Transverse colon (tissue), 4 donors: ENCODE measurements around the gene MYCBP2. TPM values are rescaled to one million over a fixed set of nuclear protein-coding genes. Genes with fewer than 3 reads are reported as not detected.

ENCODE experiments used
- DNase-seq: peaks from one replicate; pipeline ENCODE4 v3.0.0-alpha.2; 2019
- H3K27ac ChIP-seq, 4 donors: fragments of 200-600 bp; sonication (generic); 2 replicates each; pipeline ENCODE4 v1.5.1; 2016 to 2018; ENCODE audit warnings: inconsistent platforms in 4 of 4
- H3K27me3 ChIP-seq: fragments of 200-600 bp; sonication (generic); 2 replicates; pipeline ENCODE4 v1.5.1; 2017; ENCODE audit warnings: inconsistent platforms
- H3K36me3 ChIP-seq, 4 donors: fragments of 200-600 bp; sonication (generic); 2 replicates each; pipeline ENCODE4 v1.5.1; 2017 to 2019; ENCODE audit warnings: inconsistent platforms in 4 of 4
- H3K4me1 ChIP-seq, 4 donors: fragments of 200-600 bp; sonication (generic); 2 replicates each; pipeline ENCODE4 v1.5.1; 2017 to 2020; ENCODE audit warnings: inconsistent platforms in 4 of 4
- H3K4me3 ChIP-seq, 4 donors: fragments of 200-600 bp; sonication (generic); 1 replicate in 1 of 4; 2 replicates in 3 of 4; pipeline versions ENCODE4 v1.5.1 to v1.6.1; 2017 to 2019; ENCODE audit warnings: inconsistent platforms in 4 of 4
- H3K9me3 ChIP-seq, 2 donors: fragments of 200-600 bp; sonication (generic); 2 replicates each; pipeline ENCODE4 v1.5.1; 2017 to 2019; ENCODE audit warnings: inconsistent platforms in 2 of 2
- EP300 ChIP-seq: sonication (generic); formaldehyde crosslinking; IDR thresholded peaks from one replicate; pipeline ENCODE4 v1.6.1; 2017; ENCODE audit warnings: antibody characterized with exemption, low read depth
- POLR2A ChIP-seq: fragments of 450-650 bp; IDR thresholded peaks from one replicate; pipeline ENCODE4 v1.6.1; 2016; ENCODE audit warnings: antibody characterized with exemption, mild to moderate bottlenecking, moderate library complexity
- POLR2AphosphoS5 ChIP-seq, 3 donors: sonication (generic); formaldehyde crosslinking; IDR thresholded peaks; one replicate each; pipeline ENCODE4 v1.6.1; 2016; ENCODE audit warnings: antibody characterized with exemption in 3 of 3
- WGBS, 2 donors: methylation state at CpG; one replicate each; pipeline ENCODE4 v1.1.5; 2018; ENCODE audit warnings: low coverage in 1 of 2; 5-methylcytosine and 5-hydroxymethylcytosine counted together
- in situ Hi-C, 4 donors: fragments of 200-750 bp; cut with MboI; loops; one replicate each; pipeline versions ENCODE4 v1.15.0 to v1.15.1; 2017; ENCODE audit warnings: low sequenced_read_pairs in 3 of 4, low pct_ligation_motif_present in 1 of 4, low pct_unique_long_range_greater_than_20kb in 1 of 4
- intact Hi-C: fragments of 100-400 bp; cut with DNase I; formaldehyde crosslinking; loops from one replicate; pipeline ENCODE4 v1.15.1; 2023; ENCODE audit warnings: low total_unique reads
- total RNA-seq, 4 donors: library from RNA; depleted of rRNA; stranded (reverse); fragments of >200 nt; gene quantifications; one replicate each; pipeline ENCODE4 v1.1.0, GENCODE V29; 2016
- TF ChIP-seq, protein P1 (sequence below), 5 experiments: fragments of 200-600 bp in 3 of 5; fragments of 450-650 bp in 2 of 5; sonication (generic) in 3 of 5; IDR thresholded peaks; 1 replicate in 2 of 5; 2 replicates in 3 of 5; pipeline ENCODE4 v1.5.1; 2016 to 2017; ENCODE audit warnings: antibody characterized with exemption in 5 of 5, inconsistent platforms in 3 of 5, mild to moderate bottlenecking in 2 of 5, moderate library complexity in 1 of 5

Gene MYCBP2
- total RNA-seq, 4 donors from 2014 or later, result 41.0 to 95.0 (median 48.3) TPM

DNA sequence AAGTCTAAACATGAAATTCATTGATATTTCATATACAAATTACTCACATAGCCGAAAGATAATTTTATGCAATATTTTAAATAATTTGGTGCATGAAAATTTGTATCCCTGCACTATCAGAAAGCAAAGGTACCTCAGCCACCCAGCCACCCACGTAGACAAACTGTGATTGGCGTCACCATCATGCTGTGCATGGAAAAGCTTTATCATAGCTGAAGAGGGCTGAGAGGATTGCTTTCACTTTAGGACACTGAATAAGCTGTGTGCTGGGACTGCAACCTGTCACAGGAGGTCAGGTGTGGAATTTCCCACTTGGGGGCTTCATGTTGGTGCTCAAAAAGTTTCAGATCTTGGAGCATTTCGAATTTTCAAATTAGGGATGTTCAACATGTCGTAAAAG, 96.3 kb downstream of the MYCBP2 start:
- DNase-seq, result no peak
- TF ChIP-seq, protein P1, sequence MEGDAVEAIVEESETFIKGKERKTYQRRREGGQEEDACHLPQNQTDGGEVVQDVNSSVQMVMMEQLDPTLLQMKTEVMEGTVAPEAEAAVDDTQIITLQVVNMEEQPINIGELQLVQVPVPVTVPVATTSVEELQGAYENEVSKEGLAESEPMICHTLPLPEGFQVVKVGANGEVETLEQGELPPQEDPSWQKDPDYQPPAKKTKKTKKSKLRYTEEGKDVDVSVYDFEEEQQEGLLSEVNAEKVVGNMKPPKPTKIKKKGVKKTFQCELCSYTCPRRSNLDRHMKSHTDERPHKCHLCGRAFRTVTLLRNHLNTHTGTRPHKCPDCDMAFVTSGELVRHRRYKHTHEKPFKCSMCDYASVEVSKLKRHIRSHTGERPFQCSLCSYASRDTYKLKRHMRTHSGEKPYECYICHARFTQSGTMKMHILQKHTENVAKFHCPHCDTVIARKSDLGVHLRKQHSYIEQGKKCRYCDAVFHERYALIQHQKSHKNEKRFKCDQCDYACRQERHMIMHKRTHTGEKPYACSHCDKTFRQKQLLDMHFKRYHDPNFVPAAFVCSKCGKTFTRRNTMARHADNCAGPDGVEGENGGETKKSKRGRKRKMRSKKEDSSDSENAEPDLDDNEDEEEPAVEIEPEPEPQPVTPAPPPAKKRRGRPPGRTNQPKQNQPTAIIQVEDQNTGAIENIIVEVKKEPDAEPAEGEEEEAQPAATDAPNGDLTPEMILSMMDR (IDR thresholded peaks at IDR 0.05), result no peak
- no peak for TF ChIP-seq POLR2AphosphoS5 (IDR thresholded peaks at IDR 0.05)
- TF ChIP-seq POLR2A, result no peak
- no peak for TF ChIP-seq EP300
- Histone ChIP-seq H3K4me1 (no peaks in the 10 kb centered on the region), H3K27ac (no peak overlapping the region), H3K9me3 (no peaks in the 10 kb centered on the region), H3K4me3 (no peak overlapping the region), H3K36me3 (no peaks in the 10 kb centered on the region), H3K27me3 (no peaks in the 10 kb centered on the region)
- 91 to 98% methylated on average over 5 of the region's 5 CpGs for WGBS, 2 donors
- in situ Hi-C loops, result no loop called here
- intact Hi-C loops, result no loop called here

DNA sequence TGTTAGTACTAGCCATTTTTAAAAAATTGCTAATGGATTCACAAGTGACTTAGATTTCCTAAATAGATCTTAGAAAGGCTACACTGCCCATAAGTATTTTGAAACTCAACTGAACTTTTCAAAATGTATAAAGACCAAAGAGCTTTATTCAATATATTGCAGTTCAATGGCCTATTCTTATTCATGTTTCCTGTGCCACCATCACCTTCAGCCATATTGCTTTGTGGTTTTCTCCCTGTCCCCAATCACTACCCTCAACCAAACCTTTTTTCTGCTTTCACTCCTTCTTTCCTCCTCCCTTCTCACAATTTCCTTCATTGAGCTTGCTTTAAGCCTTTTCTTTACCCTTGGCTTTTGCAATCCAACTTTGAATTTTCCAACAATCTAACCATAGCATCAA, 100.9 kb downstream of the MYCBP2 start:
- in situ Hi-C loops, result no loop called here
- H3K4me3 ChIP-seq, result no peak overlapping the region
- H3K36me3 ChIP-seq, result peaks cover 0 to 10% (median 3%) of the 10 kb centered on the region in 4 donors
- TF ChIP-seq, protein P1 (IDR thresholded peaks at IDR 0.05), result no peak
- TF ChIP-seq POLR2A (no peak), POLR2AphosphoS5 (IDR thresholded peaks at IDR 0.05) (no peak)
- H3K4me1 ChIP-seq, result no peaks in the 10 kb centered on the region
- intact Hi-C loops, result no loop called here
- no peak overlapping the region for H3K27ac ChIP-seq
- H3K9me3 ChIP-seq, result no peaks in the 10 kb centered on the region
- no peak for DNase-seq
- H3K27me3 ChIP-seq, result no peaks in the 10 kb centered on the region

DNA sequence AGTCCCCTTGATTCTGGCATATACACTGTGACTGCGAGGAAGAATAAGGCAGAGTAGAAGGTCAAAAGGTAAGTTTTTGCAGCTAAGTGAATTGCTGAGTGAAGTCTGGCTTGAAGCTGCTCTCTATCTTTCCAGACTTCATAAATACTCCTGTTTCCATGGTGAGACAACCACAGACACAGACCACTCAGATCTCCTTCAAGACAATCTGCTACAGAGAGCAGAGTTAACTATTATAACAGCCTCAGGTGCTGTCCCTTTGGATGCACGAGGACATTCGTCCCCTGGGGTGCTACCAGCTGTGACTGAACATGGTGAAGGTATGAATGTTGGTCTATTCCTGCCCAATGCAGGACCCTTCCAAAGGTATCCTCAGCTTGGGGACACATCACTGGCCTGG, 104.0 kb downstream of the MYCBP2 start:
- intact Hi-C loops, result no loop called here

DNA sequence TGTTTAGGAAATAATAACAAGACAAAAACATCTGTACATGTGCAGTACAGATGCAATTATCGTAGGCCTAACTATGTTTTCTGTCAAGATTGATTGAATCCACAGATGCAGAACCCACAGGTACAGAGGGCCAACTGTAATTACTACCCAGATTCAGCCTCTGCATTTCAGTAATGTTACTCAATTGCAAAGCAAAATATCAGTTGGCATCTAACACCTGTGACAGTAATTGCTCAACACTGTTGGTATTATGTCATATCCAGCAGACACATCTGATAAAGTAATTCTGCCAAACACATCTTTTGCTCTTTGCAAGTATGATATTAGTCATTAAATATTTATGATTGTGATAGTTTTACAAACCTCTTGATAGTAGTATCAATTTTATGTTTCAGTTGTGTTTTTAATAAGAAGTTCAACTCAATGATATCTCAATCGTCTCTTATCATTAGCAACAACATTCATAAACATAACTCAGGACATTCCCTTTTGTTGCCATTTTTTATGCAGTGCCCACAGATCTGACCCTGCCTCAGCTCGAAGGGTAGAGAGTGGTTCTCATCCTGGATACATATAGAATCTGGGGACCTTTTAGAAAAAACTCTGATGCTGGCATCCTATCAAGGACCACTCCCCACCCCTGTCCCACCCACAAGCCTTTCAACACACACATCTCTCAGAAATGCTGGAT, 104.7 kb downstream of the MYCBP2 start:
- WGBS, 2 donors, result 81 to 83% methylated on average over 2 to 3 of the region's 3 CpGs
- Histone ChIP-seq H3K4me1 (no peaks in the 10 kb centered on the region), H3K27me3 (no peaks in the 10 kb centered on the region), H3K36me3 (peaks cover 0 to 17% (median 4%) of the 10 kb centered on the region in 4 donors), H3K27ac (no peak overlapping the region), H3K9me3 (no peaks in the 10 kb centered on the region), H3K4me3 (no peak overlapping the region)
- TF ChIP-seq, protein P1 (IDR thresholded peaks at IDR 0.05), result no peak
- TF ChIP-seq POLR2A (no peak), EP300 (no peak), POLR2AphosphoS5 (IDR thresholded peaks at IDR 0.05) (no peak)
- in situ Hi-C loops (no loop called here), intact Hi-C loops (no loop called here)
- no peak for DNase-seq

More for the DNA sequence above, 104.0 kb downstream of the MYCBP2 start:
- Histone ChIP-seq H3K36me3 (peaks cover 0 to 10% (median 3%) of the 10 kb centered on the region in 4 donors), H3K27ac (no peak overlapping the region), H3K4me1 (no peaks in the 10 kb centered on the region), H3K4me3 (no peak overlapping the region), H3K9me3 (no peaks in the 10 kb centered on the region), H3K27me3 (no peaks in the 10 kb centered on the region)
- no peak for DNase-seq
- 82 to 100% methylated on average over 1 to 3 of the region's 3 CpGs for WGBS, 2 donors
- TF ChIP-seq, protein P1 (IDR thresholded peaks at IDR 0.05), result no peak
- TF ChIP-seq POLR2A (no peak), POLR2AphosphoS5 (IDR thresholded peaks at IDR 0.05) (no peak), EP300 (no peak)
- in situ Hi-C loops, result no loop called here
